LNCaP clone FGC (cell line): Measurements from ENCODE around the gene PLA2G10.

Experiments
- DNase-seq: peaks from one replicate; pipeline ENCODE4 v3.0.0-alpha.2; 2011; ENCODE audit warnings: low read depth
- H3K4me3 ChIP-seq: 2 replicates; pipeline ENCODE4 v1.5.1; 2011; ENCODE audit warnings: mild to moderate bottlenecking, low read depth, low read length, control low read depth
- CTCF ChIP-seq: IDR thresholded peaks from 2 replicates; pipeline ENCODE4 v1.5.1; 2012; ENCODE audit warnings: mild to moderate bottlenecking; ENCODE audit not compliant: control insufficient read depth, insufficient read depth; ENCODE audit errors: extremely low read depth

The PLA2G10 gene

GRCh38 chr16:14667347-14668266 is 26.5 kb downstream of the PLA2G10 start:
- no peak for TF ChIP-seq CTCF
- no peak for DNase-seq
- no peak overlapping the region for H3K4me3 ChIP-seq

- no peak for DNase-seq
- no peak for TF ChIP-seq CTCF
- no peak overlapping the region for H3K4me3 ChIP-seq
These were observed 36.0 kb downstream of the PLA2G10 start for GRCh38 chr16:14658063-14658462.

GRCh38 chr16:14652726-14653125 is 41.4 kb downstream of the PLA2G10 start:
- no peak for DNase-seq
- no peak overlapping the region for H3K4me3 ChIP-seq
- TF ChIP-seq CTCF, result no peak

GRCh38 chr16:14650629-14651028 is 43.5 kb downstream of the PLA2G10 start:
- DNase-seq, result no peak
- no peak for TF ChIP-seq CTCF
- no peak overlapping the region for H3K4me3 ChIP-seq

- TF ChIP-seq CTCF, result no peak
- H3K4me3 ChIP-seq, result no peak overlapping the region
- no peak for DNase-seq
These were observed 44.3 kb downstream of the PLA2G10 start for GRCh38 chr16:14649816-14650215.

GRCh38 chr16:14641926-14642325 is 52.2 kb downstream of the PLA2G10 start:
- no peak for TF ChIP-seq CTCF
- H3K4me3 ChIP-seq, result no peak overlapping the region
- DNase-seq, result no peak

GRCh38 chr16:14641206-14641605 is 52.9 kb downstream of the PLA2G10 start:
- no peak for DNase-seq
- no peak for TF ChIP-seq CTCF
- no peak overlapping the region for H3K4me3 ChIP-seq
